Measurements from ENCODE around the gene MDP1.
A peak's percentile ranks its signal among the peaks of the same experiment; 100 is the strongest.

MDP1 gene

DNA sequence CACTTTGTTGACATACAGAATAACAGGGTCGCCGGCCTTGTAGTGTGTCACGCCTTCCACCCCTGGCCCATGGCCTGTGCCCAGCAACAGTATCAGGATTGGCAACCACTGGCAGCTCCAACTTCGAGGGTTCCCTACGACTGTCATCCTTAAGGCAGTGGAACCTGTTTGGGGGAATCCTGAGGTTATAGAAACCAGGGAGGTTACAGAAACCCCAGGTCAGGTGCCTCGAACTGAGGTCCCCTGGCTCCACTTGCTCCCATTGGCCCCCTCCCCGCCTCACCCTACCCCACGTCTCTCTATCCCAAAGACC, 21.0 kb downstream of the MDP1 start:
- Histone ChIP-seq H3K36me3 (ENCODE audit: insufficient read depth, low read length) (no peaks in the 10 kb centered on the region), H3K4me3 (ENCODE audit: low read length, poor library complexity, severe bottlenecking) (peak overlapping the region; percentile 92), H3K27me3 (ENCODE audit: insufficient read depth, low read length, poor library complexity, severe bottlenecking) (no peaks in the 10 kb centered on the region), H3K4me2 (ENCODE audit: low read depth, low read length, poor library complexity, severe bottlenecking) (peak overlapping the region; percentile 99), H3K9ac (ENCODE audit: low read depth, low read length, poor library complexity, severe bottlenecking) (peak overlapping the region; percentile 92), H2AFZ (ENCODE audit: low read length) (peak overlapping the region; percentile 96), H4K20me1 (ENCODE audit: insufficient read depth, low read length, poor library complexity, severe bottlenecking) (no peaks in the 10 kb centered on the region), H3K9me2 (replicated peaks; ENCODE audit: low read depth, low read length) (no peaks in the 10 kb centered on the region), H3K4me1 (ENCODE audit: insufficient read depth, low read length, poor library complexity, severe bottlenecking) (peaks cover 24% of the 10 kb centered on the region), H3K79me2 (ENCODE audit: insufficient read depth, low read length) (peaks cover 48% of the 10 kb centered on the region), H3K9me3 (ENCODE audit: insufficient read depth, low read depth, low read length) (no peaks in the 10 kb centered on the region), H3F3A (ENCODE audit: low read depth) (no peaks in the 10 kb centered on the region)
- TF ChIP-seq, protein P1, sequence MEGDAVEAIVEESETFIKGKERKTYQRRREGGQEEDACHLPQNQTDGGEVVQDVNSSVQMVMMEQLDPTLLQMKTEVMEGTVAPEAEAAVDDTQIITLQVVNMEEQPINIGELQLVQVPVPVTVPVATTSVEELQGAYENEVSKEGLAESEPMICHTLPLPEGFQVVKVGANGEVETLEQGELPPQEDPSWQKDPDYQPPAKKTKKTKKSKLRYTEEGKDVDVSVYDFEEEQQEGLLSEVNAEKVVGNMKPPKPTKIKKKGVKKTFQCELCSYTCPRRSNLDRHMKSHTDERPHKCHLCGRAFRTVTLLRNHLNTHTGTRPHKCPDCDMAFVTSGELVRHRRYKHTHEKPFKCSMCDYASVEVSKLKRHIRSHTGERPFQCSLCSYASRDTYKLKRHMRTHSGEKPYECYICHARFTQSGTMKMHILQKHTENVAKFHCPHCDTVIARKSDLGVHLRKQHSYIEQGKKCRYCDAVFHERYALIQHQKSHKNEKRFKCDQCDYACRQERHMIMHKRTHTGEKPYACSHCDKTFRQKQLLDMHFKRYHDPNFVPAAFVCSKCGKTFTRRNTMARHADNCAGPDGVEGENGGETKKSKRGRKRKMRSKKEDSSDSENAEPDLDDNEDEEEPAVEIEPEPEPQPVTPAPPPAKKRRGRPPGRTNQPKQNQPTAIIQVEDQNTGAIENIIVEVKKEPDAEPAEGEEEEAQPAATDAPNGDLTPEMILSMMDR (conservative IDR thresholded peaks at IDR 0.05; ENCODE audit: low read length): no peak
- no peak for TF ChIP-seq EZH2phosphoT487 (IDR thresholded peaks at IDR 0.05; ENCODE audit: borderline replicate concordance)

DNA sequence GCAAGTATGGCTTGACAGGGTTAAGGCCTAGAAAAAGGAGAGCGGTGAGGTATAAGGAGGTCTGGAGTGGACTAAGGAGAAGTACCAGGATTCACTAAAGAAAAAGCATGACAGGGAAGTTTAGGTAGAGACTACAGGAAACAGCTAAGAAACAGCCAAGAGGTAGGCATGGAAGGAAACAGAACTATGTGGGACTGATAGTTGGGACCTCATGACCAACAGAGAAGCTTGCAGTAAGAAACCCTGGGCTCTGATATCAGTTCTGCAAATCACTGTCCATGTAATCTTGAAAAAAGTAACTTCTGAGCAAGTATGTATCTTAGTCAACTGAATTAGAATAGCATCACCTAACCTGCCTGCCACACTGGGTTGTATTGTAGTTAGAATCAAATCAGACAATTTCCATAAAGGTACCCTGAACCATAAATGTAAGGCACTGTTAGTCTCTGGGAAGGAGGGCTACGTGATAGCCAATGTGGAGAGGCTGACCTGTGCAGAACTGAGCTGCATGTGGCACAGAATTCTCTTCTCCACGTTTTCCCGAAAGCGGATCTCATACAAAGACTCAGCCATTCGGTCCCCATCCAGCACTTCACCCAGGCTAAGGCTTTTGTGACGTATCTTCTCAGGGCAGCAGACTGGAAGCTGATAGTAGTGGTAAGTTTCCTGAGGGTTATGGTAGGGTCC, 21.5 kb downstream of the MDP1 start:
- peak overlapping the region; percentile 92 for H3K9ac ChIP-seq (ENCODE audit: low read depth, low read length, poor library complexity, severe bottlenecking)
- no peaks in the 10 kb centered on the region for H4K20me1 ChIP-seq (ENCODE audit: insufficient read depth, low read length, poor library complexity, severe bottlenecking)
- H3K4me2 ChIP-seq (ENCODE audit: low read depth, low read length, poor library complexity, severe bottlenecking): peak overlapping the region; percentile 99
- H3K27me3 ChIP-seq (ENCODE audit: insufficient read depth, low read length, poor library complexity, severe bottlenecking): no peaks in the 10 kb centered on the region
- no peak for TF ChIP-seq EZH2phosphoT487 (IDR thresholded peaks at IDR 0.05; ENCODE audit: borderline replicate concordance)
- TF ChIP-seq, protein P1 (conservative IDR thresholded peaks at IDR 0.05; ENCODE audit: low read length): no peak
- peaks cover 48% of the 10 kb centered on the region for H3K79me2 ChIP-seq (ENCODE audit: insufficient read depth, low read length)
- no peaks in the 10 kb centered on the region for H3F3A ChIP-seq (ENCODE audit: low read depth)
- no peaks in the 10 kb centered on the region for H3K36me3 ChIP-seq (ENCODE audit: insufficient read depth, low read length)
- peaks cover 25% of the 10 kb centered on the region for H3K4me1 ChIP-seq (ENCODE audit: insufficient read depth, low read length, poor library complexity, severe bottlenecking)
- no peaks in the 10 kb centered on the region for H3K9me2 ChIP-seq (replicated peaks; ENCODE audit: low read depth, low read length)
- no peak overlapping the region for H2AFZ ChIP-seq (ENCODE audit: low read length)
- H3K9me3 ChIP-seq (ENCODE audit: insufficient read depth, low read depth, low read length): no peaks in the 10 kb centered on the region
- peak overlapping the region; percentile 92 for H3K4me3 ChIP-seq (ENCODE audit: low read length, poor library complexity, severe bottlenecking)

DNA sequence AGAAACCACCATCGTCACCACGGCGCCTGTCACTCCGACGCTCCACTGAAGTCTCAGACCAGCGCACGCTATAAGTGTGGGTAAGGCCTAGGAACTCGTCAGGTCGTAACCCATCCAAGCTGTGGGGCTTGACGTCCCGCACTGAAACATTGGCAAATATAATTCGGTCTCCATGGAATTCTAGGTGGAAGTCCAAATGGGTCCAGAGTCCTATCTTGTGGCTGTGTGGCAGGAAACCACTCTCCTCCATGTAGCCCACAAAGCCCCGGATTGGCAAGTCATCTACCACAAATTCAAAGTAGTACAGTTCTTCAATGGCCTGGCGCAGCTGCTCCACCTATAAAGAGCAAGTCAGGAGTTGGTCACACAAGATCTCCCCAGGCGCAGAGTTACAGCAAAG, 22.9 kb downstream of the MDP1 start:
- TF ChIP-seq, protein P1 (conservative IDR thresholded peaks at IDR 0.05; ENCODE audit: low read length): no peak
- no peak for TF ChIP-seq EZH2phosphoT487 (IDR thresholded peaks at IDR 0.05; ENCODE audit: borderline replicate concordance)
- H4K20me1 ChIP-seq (ENCODE audit: insufficient read depth, low read length, poor library complexity, severe bottlenecking): no peaks in the 10 kb centered on the region
- H3K27me3 ChIP-seq (ENCODE audit: insufficient read depth, low read length, poor library complexity, severe bottlenecking): no peaks in the 10 kb centered on the region
- no peaks in the 10 kb centered on the region for H3F3A ChIP-seq (ENCODE audit: low read depth)
- no peak overlapping the region for H3K9ac ChIP-seq (ENCODE audit: low read depth, low read length, poor library complexity, severe bottlenecking)
- peaks cover 30% of the 10 kb centered on the region for H3K4me1 ChIP-seq (ENCODE audit: insufficient read depth, low read length, poor library complexity, severe bottlenecking)
- H3K9me2 ChIP-seq (replicated peaks; ENCODE audit: low read depth, low read length): no peaks in the 10 kb centered on the region
- H2AFZ ChIP-seq (ENCODE audit: low read length): no peak overlapping the region
- H3K36me3 ChIP-seq (ENCODE audit: insufficient read depth, low read length): no peaks in the 10 kb centered on the region
- peak overlapping the region; percentile 26 for H3K4me2 ChIP-seq (ENCODE audit: low read depth, low read length, poor library complexity, severe bottlenecking)
- no peaks in the 10 kb centered on the region for H3K9me3 ChIP-seq (ENCODE audit: insufficient read depth, low read depth, low read length)
- H3K79me2 ChIP-seq (ENCODE audit: insufficient read depth, low read length): peaks cover 48% of the 10 kb centered on the region
- no peak overlapping the region for H3K4me3 ChIP-seq (ENCODE audit: low read length, poor library complexity, severe bottlenecking)
